Lung microvascular endothelial cell (primary cell): ENCODE measurements around the gene C8B. TPM values are rescaled to one million over a fixed set of nuclear protein-coding genes. Genes with fewer than 3 reads are reported as not detected.

ENCODE experiments used
- DNase-seq, 2 donors: peaks; one replicate each; pipeline versions ENCODE4 v3.0.0 to v3.0.0-alpha.2; 2010; ENCODE audit warnings: low read depth in 2 of 2
- total RNA-seq: library from RNA; depleted of rRNA; stranded (reverse); fragments of >200 nt; gene quantifications from 2 replicates; pipeline ENCODE4 v1.2.1, GENCODE V29; 2014

C8B gene
- total RNA-seq, 1 donor from 2014 or later, result not detected

- DNase-seq, result no peak
Measured at GRCh38 chr1:56901716-56902115, 64.1 kb downstream of the C8B start.

GRCh38 chr1:56898879-56899278 is 66.9 kb downstream of the C8B start:
- no peak for DNase-seq

- no peak for DNase-seq
Measured at GRCh38 chr1:56898005-56898373, 67.8 kb downstream of the C8B start.

GRCh38 chr1:56897150-56898004 is 68.4 kb downstream of the C8B start:
- no peak for DNase-seq

- DNase-seq, result no peak
Measured at GRCh38 chr1:56894014-56894413, 71.8 kb downstream of the C8B start.

GRCh38 chr1:56890229-56890628 is 75.6 kb downstream of the C8B start:
- no peak for DNase-seq

- DNase-seq, result no peak
Measured at GRCh38 chr1:56881417-56881816, 84.4 kb downstream of the C8B start.

GRCh38 chr1:56880774-56881173 is 85.0 kb downstream of the C8B start:
- DNase-seq, result no peak

Other genes with a start within 250 kb of the C8B start
- not detected in 2 replicates for gene FYB2, start 146.6 kb downstream of the C8B start, total RNA-seq
- gene C8A, start 111.2 kb downstream of the C8B start, total RNA-seq, result not detected in 2 replicates